Measurements from ENCODE around the gene TEX10. TPM values are rescaled to one million over a fixed set of nuclear protein-coding genes. Genes with fewer than 3 reads are reported as not detected.

The TEX10 gene
- total and polyA plus RNA-seq, 2 of the 4 experiments (the other 2 are of a cell fraction): 16.2 to 43.9 TPM

GRCh38 chr9:100352727-100353505 lies at the start of gene TEX10 (continued):
- no peak for TF ChIP-seq CTCF (conservative IDR thresholded peaks at IDR 0.05; ENCODE audit: low read depth, low read length)
- no peak for TF ChIP-seq CHD1 (IDR thresholded peaks at IDR 0.05; ENCODE audit: low read depth, low read length)

GRCh38 chr9:100401042-100401441 lies 48.3 kb upstream of the TEX10 start:
- no peaks in the 10 kb centered on the region for H3K9me3 ChIP-seq (ENCODE audit: control insufficient read depth, insufficient read depth, low read length)
- intact Hi-C loops (cut with micrococcal nuclease) (no loop called here), in situ Hi-C loops (cut with MboI; ENCODE audit: low sequenced_read_pairs) (no loop called here), dilution Hi-C loops (cut with HindIII; ENCODE audit: low sequenced_read_pairs, unreplicated experiment) (no loop called here)
- H3K14ac ChIP-seq (replicated peaks; ENCODE audit: low read depth, low read length): no peak overlapping the region
- no peak overlapping the region for H3K4ac ChIP-seq (ENCODE audit: low read depth, low read length)
- no peak overlapping the region for H2AK9ac ChIP-seq (replicated peaks; ENCODE audit: low read depth, low read length, poor library complexity)
- CTCF ChIA-PET: no interaction called here
- DNase-seq: no peak
- no peaks in the 10 kb centered on the region for H3K36me3 ChIP-seq (ENCODE audit: control insufficient read depth, insufficient read depth, low read length)
- no peaks in the 10 kb centered on the region for H3K9me1 ChIP-seq (ENCODE audit: insufficient read depth, low read length)
- H2AFZ ChIP-seq (replicated peaks; ENCODE audit: low read length, poor library complexity): no peak overlapping the region
- no peak overlapping the region for H3K4me3 ChIP-seq (ENCODE audit: insufficient read depth, low read depth, low read length)
- no peaks in the 10 kb centered on the region for H4K20me1 ChIP-seq (ENCODE audit: insufficient read depth, low read length)
- H3K56ac ChIP-seq (ENCODE audit: extremely low read depth, insufficient read depth, low read length): no peak overlapping the region
- no peak overlapping the region for H4K8ac ChIP-seq (ENCODE audit: low read depth in 2 of 2, low read length in 2 of 2)
- H2BK120ac ChIP-seq (ENCODE audit: low read depth, low read length): no peak overlapping the region
- no peak overlapping the region for H2AK5ac ChIP-seq (ENCODE audit: low read depth, low read length)
- H3K4me1 ChIP-seq (ENCODE audit: control insufficient read depth, insufficient read depth, low read length): peaks cover 3% of the 10 kb centered on the region; the same call in 1 of the 2 replicates
- no peak overlapping the region for H3K23ac ChIP-seq (ENCODE audit: low read depth, low read length)
- H3K9ac ChIP-seq (ENCODE audit: low read depth, low read length): no peak overlapping the region
- no peak overlapping the region for H2BK15ac ChIP-seq (ENCODE audit: low read depth, low read length)
- no peak overlapping the region for H3K27ac ChIP-seq (ENCODE audit: insufficient read depth, low read length)
- H2BK5ac ChIP-seq (ENCODE audit: low read depth, low read length, poor library complexity, severe bottlenecking): no peak overlapping the region
- TF ChIP-seq MAZ (IDR thresholded peaks at IDR 0.05; ENCODE audit: borderline replicate concordance, low read depth, low read length) (no peak), CTCF (conservative IDR thresholded peaks at IDR 0.05; ENCODE audit: low read depth, low read length) (no peak), CHD1 (IDR thresholded peaks at IDR 0.05; ENCODE audit: low read depth, low read length) (no peak), USF2 (IDR thresholded peaks at IDR 0.05; ENCODE audit: low read depth, low read length) (no peak), BHLHE40 (IDR thresholded peaks at IDR 0.05; ENCODE audit: low read depth, low read length) (no peak), FOS (IDR thresholded peaks at IDR 0.05; ENCODE audit: low read depth, low read length) (no peak), CEBPB (IDR thresholded peaks at IDR 0.05; ENCODE audit: low read depth, low read length) (no peak), MXI1 (IDR thresholded peaks at IDR 0.05; ENCODE audit: borderline replicate concordance, low read depth, low read length) (no peak)
- no peak overlapping the region for H4K5ac ChIP-seq (ENCODE audit: low read depth, low read length)
- H3K27me3 ChIP-seq (ENCODE audit: control insufficient read depth, insufficient read depth, low read length): no peaks in the 10 kb centered on the region
- POLR2A ChIA-PET (ENCODE audit: unreplicated experiment): no interaction called here
- H3K79me1 ChIP-seq (ENCODE audit: low read depth in 1 of 2, low read length in 2 of 2): no peaks in the 10 kb centered on the region
- ATAC-seq (ENCODE audit: low read depth): no peak
- H4K91ac ChIP-seq (ENCODE audit: insufficient read depth, low read depth, low read length): no peak overlapping the region
- H3K18ac ChIP-seq (ENCODE audit: low read depth, low read length): no peak overlapping the region
- no TSS peak for BruUV-seq (replicated peaks)
- H3K4me2 ChIP-seq (ENCODE audit: low read depth, low read length): no peak overlapping the region
- no peak overlapping the region for H2BK20ac ChIP-seq (ENCODE audit: low read depth, low read length)
- WGBS, 2 experiments (ENCODE audit: extremely low coverage in 2 of 2, insufficient read length in 1 of 2): no CpG with 5 or more reads among the region's 1 CpG

Measured in IMR-90 (cell line).